HG02938 (cell line): ENCODE data around the gene YTHDF1.

Experiments used
- ATAC-seq: cut with Tn5 transposase; IDR thresholded peaks from one replicate; pipeline ENCODE4 v1.9.1; 2021; ENCODE audit warnings: mild to moderate bottlenecking, moderate library complexity; ENCODE audit not compliant: unreplicated experiment

YTHDF1 gene

GRCh38 chr20:63174309-63175037 is 41.5 kb downstream of the YTHDF1 start:
- no peak for ATAC-seq

DNA sequence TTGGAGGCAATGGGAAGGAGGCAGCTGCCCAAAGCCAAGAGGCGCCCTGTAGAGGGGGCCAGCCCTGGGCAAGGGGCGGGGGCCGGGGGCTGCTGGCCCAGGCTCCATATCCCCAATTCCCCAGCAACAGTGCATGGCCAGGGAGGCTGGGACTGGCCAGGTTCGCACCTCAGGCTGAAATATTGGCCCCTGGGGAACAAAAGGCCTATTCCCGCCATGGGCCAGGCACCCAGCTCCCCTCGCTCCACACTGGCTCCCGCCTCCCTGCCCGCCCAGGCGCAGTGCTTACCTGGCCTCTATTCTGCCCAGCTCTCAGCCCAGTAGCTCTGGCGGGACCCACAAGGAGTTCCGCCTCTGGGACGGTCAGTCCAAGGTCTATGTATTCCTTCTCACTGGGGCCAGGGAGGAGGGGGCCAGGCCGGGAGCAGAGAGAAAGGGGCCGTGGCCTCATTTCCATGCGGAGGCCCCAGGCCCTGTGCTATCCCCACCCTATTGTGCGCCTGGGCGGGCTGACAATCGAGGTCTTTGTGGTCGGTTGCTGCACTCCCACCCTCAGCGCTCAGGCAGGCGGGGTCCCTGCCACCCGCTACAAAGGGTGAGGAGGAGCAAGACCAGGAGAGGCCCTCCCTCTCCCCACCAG is 42.3 kb downstream of the YTHDF1 start:
- ATAC-seq, result no peak

- ATAC-seq, result no peak
Measured at GRCh38 chr20:63172726-63173125, 43.2 kb downstream of the YTHDF1 start.

DNA sequence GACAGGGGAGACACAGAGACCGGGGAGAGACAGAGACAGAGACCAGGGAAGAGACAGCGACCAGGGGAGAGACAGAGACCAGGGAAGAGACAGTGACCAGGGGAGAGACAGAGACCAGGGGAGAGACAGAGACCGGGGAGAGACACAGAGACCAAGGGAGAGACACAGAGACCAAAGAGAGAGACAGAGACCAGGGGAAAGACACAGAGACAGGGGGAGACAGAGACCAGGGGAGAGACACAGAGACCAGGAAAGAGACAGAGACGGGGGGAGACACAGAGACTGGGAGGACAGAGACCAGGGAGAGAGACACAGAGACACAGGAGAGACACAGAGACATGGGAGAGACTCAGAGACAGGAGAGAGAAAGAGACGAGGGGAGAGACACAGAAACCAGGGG is 43.9 kb downstream of the YTHDF1 start:
- ATAC-seq, result no peak

DNA sequence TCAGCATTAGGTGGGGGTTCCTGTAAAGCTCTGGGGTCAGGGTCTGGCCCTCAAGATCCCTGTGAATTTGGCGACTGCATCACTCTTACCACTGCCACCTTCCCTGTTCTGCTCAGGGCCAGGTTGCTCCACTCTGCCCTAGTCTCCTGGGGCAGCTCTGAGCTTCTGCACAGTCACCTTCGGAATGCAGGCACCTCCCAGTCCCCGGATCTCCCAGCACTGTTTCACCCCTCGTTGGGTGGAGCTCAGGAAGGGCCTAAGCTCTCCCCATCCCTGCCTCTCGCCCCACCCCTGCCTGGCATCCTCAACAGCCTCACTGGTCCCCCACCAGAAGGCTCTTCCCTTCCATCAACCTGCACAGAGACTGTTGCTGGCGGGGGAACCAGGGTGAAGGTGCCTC is 46.2 kb downstream of the YTHDF1 start:
- ATAC-seq, result no peak

DNA sequence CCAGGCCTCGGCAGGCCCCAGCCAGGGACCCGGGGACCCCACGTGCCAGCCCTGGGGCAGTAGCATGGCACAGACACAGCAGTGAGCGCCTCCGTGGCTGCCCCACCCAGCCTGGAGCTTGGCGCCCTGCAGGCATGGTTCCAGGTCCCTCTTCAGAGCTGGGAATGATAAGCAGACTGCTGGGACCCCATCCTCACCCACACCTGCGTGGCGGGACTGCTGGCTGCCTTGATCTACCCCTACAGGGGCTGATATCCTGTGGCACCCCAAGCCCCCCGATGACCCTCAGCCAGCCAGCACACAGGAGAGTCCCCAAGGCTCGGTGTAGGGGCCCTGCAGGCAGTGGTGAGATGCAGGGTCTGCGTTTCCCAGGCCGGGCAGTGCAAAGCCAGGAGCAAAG is 47.1 kb downstream of the YTHDF1 start:
- ATAC-seq, result no peak

DNA sequence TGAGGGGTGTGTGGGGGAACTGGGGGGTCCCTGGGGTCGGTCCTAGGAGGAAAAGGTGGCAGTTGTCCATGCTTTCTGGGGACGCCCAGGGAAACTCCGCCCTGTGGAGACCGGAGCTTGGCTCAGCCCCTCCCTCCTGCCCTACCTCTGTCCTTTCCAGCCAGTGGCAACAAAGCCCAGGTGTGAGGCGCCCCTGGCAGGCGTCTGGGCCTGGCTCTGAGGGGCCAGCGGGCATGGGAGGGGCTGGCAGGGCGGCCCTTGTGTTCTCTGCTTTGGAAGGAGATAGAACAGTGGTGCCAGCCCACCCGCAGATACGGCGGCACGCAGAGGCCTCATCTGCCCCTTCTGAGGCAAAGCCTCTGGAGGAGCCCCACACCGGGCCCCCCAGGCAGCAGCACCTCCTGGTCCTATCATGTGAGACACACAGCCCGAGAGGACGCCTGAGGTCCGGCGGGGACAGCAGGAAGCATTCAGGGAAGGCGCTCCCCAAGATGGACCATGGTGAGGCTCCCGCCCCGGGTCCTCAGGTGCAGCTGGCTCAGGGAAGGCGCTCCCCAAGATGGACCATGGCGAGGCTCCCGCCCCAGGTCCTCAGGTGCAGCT is 47.9 kb downstream of the YTHDF1 start:
- no peak for ATAC-seq

- ATAC-seq, result no peak
Measured at GRCh38 chr20:63167026-63167917, 48.7 kb downstream of the YTHDF1 start.

DNA sequence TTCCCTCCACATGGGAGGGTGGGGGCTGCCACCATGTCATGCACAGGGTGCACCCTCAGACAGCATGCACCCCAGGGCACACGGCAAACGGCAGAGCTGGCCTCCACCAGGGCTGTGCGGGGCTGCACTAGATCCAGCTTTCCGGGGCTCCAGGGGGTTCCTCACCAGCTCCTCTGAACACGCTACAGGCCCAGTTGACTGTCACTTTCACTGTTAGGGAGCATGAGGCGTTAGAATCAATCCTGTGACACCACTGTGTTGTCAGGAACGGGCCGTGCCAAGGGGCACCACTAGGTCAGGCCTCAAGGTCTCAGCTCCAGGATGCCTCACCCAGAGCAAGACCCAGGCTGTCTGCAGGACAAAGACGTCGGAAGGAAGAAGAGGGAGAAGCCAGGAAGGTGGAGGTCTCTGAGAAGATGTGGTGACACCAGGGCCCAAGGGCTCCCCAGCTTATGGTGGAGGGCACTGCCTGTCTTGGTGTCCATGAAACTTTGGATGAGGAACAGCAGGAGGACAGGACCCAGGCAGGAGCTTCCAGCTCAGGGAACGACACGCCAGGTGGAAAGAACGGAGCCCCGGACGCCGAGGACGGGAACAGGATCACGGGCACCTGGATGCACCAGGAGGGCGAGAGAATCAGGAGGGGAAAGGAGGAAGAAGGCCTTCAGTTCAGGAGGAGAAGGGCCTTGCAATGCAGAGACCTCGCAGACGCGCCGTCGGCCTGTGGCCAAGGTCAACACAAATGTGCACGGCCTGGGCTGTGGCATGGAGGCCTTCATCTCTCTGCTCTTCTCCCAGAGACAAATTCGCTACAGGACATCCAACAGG is 49.5 kb downstream of the YTHDF1 start:
- ATAC-seq, result no peak

DNA sequence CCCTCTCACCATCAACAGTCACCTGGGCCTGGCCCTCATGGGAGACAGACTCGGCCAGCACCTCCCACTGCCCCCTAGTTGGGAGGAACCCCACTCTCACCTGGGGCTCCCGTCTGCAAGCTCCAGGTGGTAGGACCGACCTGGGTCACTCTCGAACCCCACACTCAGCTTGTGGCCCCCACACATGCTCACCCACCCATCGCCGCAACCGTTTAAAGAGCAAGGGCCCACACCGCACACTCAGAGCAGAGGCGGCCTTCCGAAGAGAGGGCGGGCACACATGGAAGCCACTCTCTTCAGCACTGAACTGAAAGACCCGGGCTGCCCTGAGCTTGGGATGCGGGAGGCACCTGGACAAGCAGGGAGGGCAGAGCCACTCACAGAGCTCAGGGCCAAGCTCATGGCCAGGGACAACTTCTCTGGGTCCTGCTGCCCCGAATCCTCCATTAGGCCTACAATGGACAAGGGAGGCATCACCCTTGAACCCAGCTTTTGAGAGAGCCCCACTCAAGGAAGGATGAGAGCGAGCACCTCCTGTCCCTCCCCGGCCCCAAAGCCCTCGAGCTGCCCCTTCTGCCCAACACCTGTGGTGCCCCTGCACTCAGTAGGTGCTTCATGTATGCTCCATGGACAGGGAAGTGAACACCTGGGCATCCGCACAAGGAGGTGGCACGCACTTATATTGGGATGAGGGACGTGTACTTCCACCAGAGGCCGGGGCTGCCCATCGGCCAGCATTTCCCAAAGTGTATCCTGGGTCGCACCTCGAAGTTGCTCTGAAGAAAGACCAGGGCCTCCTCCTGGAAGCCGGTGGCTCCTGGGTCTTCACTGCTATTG is 50.4 kb downstream of the YTHDF1 start:
- ATAC-seq, result no peak

GRCh38 chr20:63164484-63165355 is 51.2 kb downstream of the YTHDF1 start:
- ATAC-seq, result no peak

GRCh38 chr20:63163596-63164483 is 52.1 kb downstream of the YTHDF1 start:
- no peak for ATAC-seq

GRCh38 chr20:63163171-63163570 is 52.8 kb downstream of the YTHDF1 start:
- ATAC-seq, result no peak

DNA sequence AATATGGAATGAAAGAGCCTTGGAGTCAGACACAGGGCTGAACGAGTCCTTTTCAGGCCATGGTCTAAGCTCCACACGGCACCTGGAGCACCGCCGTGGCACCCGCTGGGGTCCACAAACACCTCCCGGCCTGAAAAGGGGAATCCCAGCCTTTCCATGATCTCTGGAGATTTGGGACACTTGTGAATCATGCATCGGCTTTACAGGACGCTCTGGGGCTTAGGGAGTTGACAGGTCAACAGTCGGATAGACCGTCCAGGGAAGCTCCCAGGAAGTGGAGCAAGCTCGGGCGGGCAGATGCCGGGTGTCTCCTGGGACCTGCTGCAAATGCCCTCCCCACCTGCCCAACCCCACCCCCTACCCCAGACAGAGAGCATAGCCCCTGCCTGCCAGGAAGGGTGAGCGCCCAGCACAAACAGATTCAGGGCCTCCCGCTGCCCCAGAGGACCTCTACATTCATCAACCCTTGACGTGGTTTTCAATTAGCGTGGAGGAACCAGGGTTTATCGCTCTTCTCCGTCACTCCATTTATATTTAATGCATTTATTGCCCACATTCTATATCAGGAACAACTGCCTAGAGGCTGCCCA is 53.6 kb downstream of the YTHDF1 start:
- ATAC-seq, result no peak

- ATAC-seq, result no peak
Measured at GRCh38 chr20:63161176-63161651, 54.7 kb downstream of the YTHDF1 start.

- no peak for ATAC-seq
Measured at GRCh38 chr20:63160641-63161175, 55.2 kb downstream of the YTHDF1 start.
